Trophoblast cell (in vitro differentiated cells and primary cell): ENCODE measurements around the gene TSPAN3.
A peak's percentile ranks its signal among the peaks of the same experiment; 100 is the strongest.

Experiments used
- DNase-seq, 2 donors: peaks; one replicate each; pipeline ENCODE4 v3.0.0-alpha.2; 2016
- H2AFZ ChIP-seq: 2 replicates; pipeline ENCODE4 v1.6.1; 2013; ENCODE audit warnings: low read length, moderate library complexity, mild to moderate bottlenecking; ENCODE audit not compliant: insufficient read depth, poor library complexity
- H2AK5ac ChIP-seq: 2 replicates; pipeline ENCODE4 v1.6.1; 2013; ENCODE audit warnings: mild to moderate bottlenecking, low read length
- H2BK120ac ChIP-seq: 2 replicates; pipeline ENCODE4 v1.6.1; 2013; ENCODE audit warnings: low read length, mild to moderate bottlenecking, moderate library complexity; ENCODE audit not compliant: insufficient read depth, poor library complexity
- H2BK12ac ChIP-seq: 2 replicates; pipeline ENCODE4 v1.6.1; 2013; ENCODE audit warnings: mild to moderate bottlenecking, low read length, moderate library complexity
- H2BK5ac ChIP-seq: 2 replicates; pipeline ENCODE4 v1.6.1; 2013; ENCODE audit warnings: low read length, low read depth, moderate library complexity, mild to moderate bottlenecking; ENCODE audit not compliant: poor library complexity
- H3K14ac ChIP-seq: 2 replicates; pipeline ENCODE4 v1.6.1; 2013; ENCODE audit warnings: mild to moderate bottlenecking, low read length
- H3K18ac ChIP-seq: 2 replicates; pipeline ENCODE4 v1.6.1; 2013; ENCODE audit warnings: mild to moderate bottlenecking, low read length
- H3K23ac ChIP-seq: 2 replicates; pipeline ENCODE4 v1.6.1; 2013; ENCODE audit warnings: low read length
- H3K27ac ChIP-seq: 2 replicates; pipeline ENCODE4 v1.5.1; 2013; ENCODE audit warnings: low read depth, mild to moderate bottlenecking, inconsistent platforms, low read length, moderate library complexity
- H3K27me3 ChIP-seq: 2 replicates; pipeline ENCODE4 v1.6.1; 2013; ENCODE audit warnings: inconsistent platforms, mild to moderate bottlenecking, low read length, moderate library complexity; ENCODE audit not compliant: insufficient read depth
- H3K36me3 ChIP-seq, 2 experiments: 1 replicate in 1 of 2; 2 replicates in 1 of 2; pipeline ENCODE4 v1.6.1; 2013; ENCODE audit warnings: low read length in 2 of 2, mild to moderate bottlenecking in 2 of 2, moderate library complexity in 1 of 2; ENCODE audit not compliant: insufficient read depth in 2 of 2, control insufficient read depth in 1 of 2
- H3K4ac ChIP-seq: 2 replicates; pipeline ENCODE4 v1.6.1; 2013; ENCODE audit warnings: low read depth, mild to moderate bottlenecking, low read length, moderate library complexity
- H3K4me1 ChIP-seq, 2 experiments: 1 replicate in 1 of 2; 2 replicates in 1 of 2; pipeline ENCODE4 v1.6.1; 2013; ENCODE audit warnings: low read length in 2 of 2, mild to moderate bottlenecking in 2 of 2, moderate library complexity in 1 of 2; ENCODE audit not compliant: insufficient read depth in 2 of 2, control insufficient read depth in 1 of 2
- H3K4me2 ChIP-seq: 2 replicates; pipeline ENCODE4 v1.6.1; 2013; ENCODE audit warnings: inconsistent platforms, mild to moderate bottlenecking, low read length, moderate library complexity
- H3K4me3 ChIP-seq: 2 replicates; pipeline ENCODE4 v1.5.1; 2013; ENCODE audit warnings: mild to moderate bottlenecking, low read depth, low read length, inconsistent platforms
- H3K79me1 ChIP-seq: one replicate; pipeline ENCODE4 v1.6.1; 2013; ENCODE audit warnings: low read length
- H3K79me2 ChIP-seq: 2 replicates; pipeline ENCODE4 v1.6.1; 2013; ENCODE audit warnings: low read length, mild to moderate bottlenecking; ENCODE audit not compliant: control insufficient read depth, insufficient read depth, poor library complexity
- H3K9ac ChIP-seq: 2 replicates; pipeline ENCODE4 v1.6.1; 2013; ENCODE audit warnings: mild to moderate bottlenecking, low read length
- H3K9me3 ChIP-seq: 2 replicates; pipeline ENCODE4 v1.6.1; 2013; ENCODE audit warnings: low read depth, mild to moderate bottlenecking, control low read depth, inconsistent platforms, low read length; ENCODE audit not compliant: insufficient read depth
- H4K12ac ChIP-seq: 2 replicates; pipeline ENCODE4 v1.6.1; 2013; ENCODE audit warnings: low read depth, mild to moderate bottlenecking, low read length, moderate library complexity
- H4K8ac ChIP-seq: 2 replicates; pipeline ENCODE4 v1.6.1; 2013; ENCODE audit warnings: low read depth, mild to moderate bottlenecking, low read length, moderate library complexity
- H4K91ac ChIP-seq: one replicate; pipeline ENCODE4 v1.6.1; 2013; ENCODE audit warnings: low read depth, mild to moderate bottlenecking, low read length, moderate library complexity
- WGBS: extraction: QIAGEN DNeasy Blood & Tissue Kit; methylation state at CpG from one replicate; pipeline ENCODE4 v1.1.7; 2013; ENCODE audit warnings: missing lambda C conversion rate; ENCODE audit not compliant: insufficient read length, insufficient coverage; ENCODE audit errors: extremely low coverage; 5-methylcytosine and 5-hydroxymethylcytosine counted together

Gene TSPAN3

GRCh38 chr15:77030048-77030927, 40.6 kb downstream of the TSPAN3 start:
- Histone ChIP-seq H2AFZ (no peak overlapping the region), H4K12ac (no peak overlapping the region), H3K79me2 (no peaks in the 10 kb centered on the region), H2AK5ac (no peak overlapping the region), H2BK5ac (no peak overlapping the region), H4K8ac (no peak overlapping the region), H3K14ac (no peak overlapping the region), H2BK12ac (no peak overlapping the region), H3K9me3 (no peaks in the 10 kb centered on the region), H2BK120ac (no peak overlapping the region), H3K9ac (no peak overlapping the region), H3K79me1 (no peaks in the 10 kb centered on the region), H3K27ac (no peak overlapping the region), H4K91ac (no peak overlapping the region), H3K4ac (no peak overlapping the region), H3K4me2 (no peak overlapping the region), H3K4me3 (no peak overlapping the region), H3K27me3 (no peaks in the 10 kb centered on the region), H3K18ac (no peak overlapping the region), H3K23ac (no peak overlapping the region), H3K36me3 (no peaks in the 10 kb centered on the region), H3K4me1 (peaks cover 7% of the 10 kb centered on the region in 2 experiments)
- no peak for DNase-seq
- no CpG with 5 or more reads among the region's 22 CpGs for WGBS

GRCh38 chr15:77029166-77030047, 41.5 kb downstream of the TSPAN3 start:
- Histone ChIP-seq H3K4ac (no peak overlapping the region), H3K36me3 (no peaks in the 10 kb centered on the region), H3K27ac (no peak overlapping the region), H3K4me2 (no peak overlapping the region), H4K8ac (no peak overlapping the region), H3K9ac (no peak overlapping the region), H3K23ac (no peak overlapping the region), H3K14ac (no peak overlapping the region), H2AK5ac (no peak overlapping the region), H3K79me1 (no peaks in the 10 kb centered on the region), H3K27me3 (no peaks in the 10 kb centered on the region), H4K12ac (no peak overlapping the region), H2BK120ac (no peak overlapping the region), H3K4me1 (peaks cover 7% of the 10 kb centered on the region in 2 experiments), H2BK5ac (no peak overlapping the region), H4K91ac (no peak overlapping the region), H3K18ac (no peak overlapping the region), H2BK12ac (no peak overlapping the region), H3K79me2 (no peaks in the 10 kb centered on the region), H2AFZ (no peak overlapping the region), H3K9me3 (no peaks in the 10 kb centered on the region), H3K4me3 (no peak overlapping the region)
- DNase-seq, result no peak
- WGBS, result no CpG with 5 or more reads among the region's 21 CpGs

GRCh38 chr15:77028451-77029165, 42.3 kb downstream of the TSPAN3 start:
- H2AFZ ChIP-seq, result peak overlapping the region; percentile 37
- no peak overlapping the region for H2BK120ac ChIP-seq
- no peak overlapping the region for H3K4ac ChIP-seq
- no peaks in the 10 kb centered on the region for H3K27me3 ChIP-seq
- no peak overlapping the region for H3K9ac ChIP-seq
- no peak overlapping the region for H3K27ac ChIP-seq
- no peaks in the 10 kb centered on the region for H3K79me1 ChIP-seq
- no peak overlapping the region for H3K23ac ChIP-seq
- no peaks in the 10 kb centered on the region for H3K9me3 ChIP-seq
- H4K8ac ChIP-seq, result no peak overlapping the region
- H2BK12ac ChIP-seq, result no peak overlapping the region
- peaks cover 7% of the 10 kb centered on the region in 2 experiments for H3K4me1 ChIP-seq
- no peak for DNase-seq
- H4K91ac ChIP-seq, result no peak overlapping the region
- H3K14ac ChIP-seq, result no peak overlapping the region
- no CpG with 5 or more reads among the region's 22 CpGs for WGBS
- no peaks in the 10 kb centered on the region for H3K36me3 ChIP-seq
- H3K18ac ChIP-seq, result no peak overlapping the region
- H3K79me2 ChIP-seq, result no peaks in the 10 kb centered on the region
- H3K4me2 ChIP-seq, result peak overlapping the region; percentile 62
- H4K12ac ChIP-seq, result no peak overlapping the region
- no peak overlapping the region for H2BK5ac ChIP-seq
- H2AK5ac ChIP-seq, result no peak overlapping the region
- H3K4me3 ChIP-seq, result no peak overlapping the region

- Histone ChIP-seq H4K12ac (no peak overlapping the region), H3K14ac (no peak overlapping the region), H3K4me3 (no peak overlapping the region), H3K79me1 (no peaks in the 10 kb centered on the region), H3K18ac (no peak overlapping the region), H4K8ac (peak overlapping the region; percentile 3), H2BK120ac (no peak overlapping the region), H3K4me2 (peak overlapping the region; percentile 62), H3K9ac (no peak overlapping the region), H3K79me2 (no peaks in the 10 kb centered on the region), H3K27ac (no peak overlapping the region), H3K36me3 (no peaks in the 10 kb centered on the region), H4K91ac (no peak overlapping the region), H2AK5ac (no peak overlapping the region), H3K4me1 (peaks cover 7% of the 10 kb centered on the region in 2 experiments), H3K9me3 (no peaks in the 10 kb centered on the region), H3K4ac (no peak overlapping the region), H2AFZ (peak overlapping the region; percentile 37), H2BK12ac (no peak overlapping the region), H3K27me3 (no peaks in the 10 kb centered on the region), H3K23ac (no peak overlapping the region), H2BK5ac (no peak overlapping the region)
- DNase-seq, result no peak
- WGBS, result no CpG with 5 or more reads among the region's 45 CpGs
Measured at GRCh38 chr15:77027697-77028450, 43.0 kb downstream of the TSPAN3 start.
